Measurements from ENCODE around the gene SYK.
"Not testable (repeated sequence)": the region's sequence is repeated elsewhere in the genome, so short reads cannot be mapped to it uniquely, and the experiment has no call there.

Gene SYK

GRCh38 chr9:90783964-90784363 is 17.7 kb upstream of the SYK start:
- no peak overlapping the region for H3K9ac ChIP-seq (ENCODE audit: low read depth, low read length)
- peaks cover 11% of the 10 kb centered on the region for H3K4me1 ChIP-seq (ENCODE audit: insufficient read depth, low read length)

GRCh38 chr9:90787771-90788460 is 13.7 kb upstream of the SYK start:
- no peaks in the 10 kb centered on the region for H3K9me3 ChIP-seq (ENCODE audit: control insufficient read depth, insufficient read depth, low read length)
- no peak overlapping the region for H3K9ac ChIP-seq (ENCODE audit: low read depth, low read length)
- no peaks in the 10 kb centered on the region for H3K36me3 ChIP-seq (ENCODE audit: insufficient read depth, low read length)
- peaks cover 11% of the 10 kb centered on the region for H3K4me1 ChIP-seq (ENCODE audit: insufficient read depth, low read length)

More at GRCh38 chr9:90783964-90784363, 17.7 kb upstream of the SYK start:
- Histone ChIP-seq H3K36me3 (ENCODE audit: insufficient read depth, low read length) (no peaks in the 10 kb centered on the region), H3K9me3 (ENCODE audit: control insufficient read depth, insufficient read depth, low read length) (no peaks in the 10 kb centered on the region)

- H3K9ac ChIP-seq (ENCODE audit: low read depth, low read length); H3K36me3 ChIP-seq (ENCODE audit: insufficient read depth, low read length); H3K9me3 ChIP-seq (ENCODE audit: control insufficient read depth, insufficient read depth, low read length); H3K4me1 ChIP-seq (ENCODE audit: insufficient read depth, low read length): not testable (repeated sequence)
These were observed 13.1 kb upstream of the SYK start for GRCh38 chr9:90788527-90788926.

GRCh38 chr9:90789408-90789807 is 12.2 kb upstream of the SYK start:
- Histone ChIP-seq H3K36me3 (ENCODE audit: insufficient read depth, low read length) (no peaks in the 10 kb centered on the region), H3K9me3 (ENCODE audit: control insufficient read depth, insufficient read depth, low read length) (no peaks in the 10 kb centered on the region), H3K4me1 (ENCODE audit: insufficient read depth, low read length) (no peaks in the 10 kb centered on the region), H3K9ac (ENCODE audit: low read depth, low read length) (no peak overlapping the region)

- Histone ChIP-seq H3K9ac (ENCODE audit: low read depth, low read length) (no peak overlapping the region), H3K9me3 (ENCODE audit: control insufficient read depth, insufficient read depth, low read length) (no peaks in the 10 kb centered on the region), H3K4me1 (ENCODE audit: insufficient read depth, low read length) (no peaks in the 10 kb centered on the region), H3K36me3 (ENCODE audit: insufficient read depth, low read length) (no peaks in the 10 kb centered on the region)
These were observed 11.8 kb upstream of the SYK start for GRCh38 chr9:90789862-90790261.

GRCh38 chr9:90793024-90793423 is 8.6 kb upstream of the SYK start:
- not testable (repeated sequence) for H3K9ac ChIP-seq (ENCODE audit: low read depth, low read length); H3K9me3 ChIP-seq (ENCODE audit: control insufficient read depth, insufficient read depth, low read length); H3K4me1 ChIP-seq (ENCODE audit: insufficient read depth, low read length); H3K36me3 ChIP-seq (ENCODE audit: insufficient read depth, low read length)

- Histone ChIP-seq H3K4me1 (ENCODE audit: insufficient read depth, low read length) (no peaks in the 10 kb centered on the region), H3K36me3 (ENCODE audit: insufficient read depth, low read length) (no peaks in the 10 kb centered on the region), H3K9ac (ENCODE audit: low read depth, low read length) (no peak overlapping the region), H3K9me3 (ENCODE audit: control insufficient read depth, insufficient read depth, low read length) (no peaks in the 10 kb centered on the region)
These were observed 7.9 kb upstream of the SYK start for GRCh38 chr9:90793729-90794128.

- no peaks in the 10 kb centered on the region for H3K4me1 ChIP-seq (ENCODE audit: insufficient read depth, low read length)
- H3K36me3 ChIP-seq (ENCODE audit: insufficient read depth, low read length), result no peaks in the 10 kb centered on the region
- H3K9ac ChIP-seq (ENCODE audit: low read depth, low read length), result no peak overlapping the region
- H3K9me3 ChIP-seq (ENCODE audit: control insufficient read depth, insufficient read depth, low read length), result no peaks in the 10 kb centered on the region
These were observed 6.5 kb upstream of the SYK start for GRCh38 chr9:90795084-90795483.

- no peaks in the 10 kb centered on the region for H3K36me3 ChIP-seq (ENCODE audit: insufficient read depth, low read length)
- no peak overlapping the region for H3K9ac ChIP-seq (ENCODE audit: low read depth, low read length)
- no peaks in the 10 kb centered on the region for H3K4me1 ChIP-seq (ENCODE audit: insufficient read depth, low read length)
- no peaks in the 10 kb centered on the region for H3K9me3 ChIP-seq (ENCODE audit: control insufficient read depth, insufficient read depth, low read length)
These were observed 5.7 kb upstream of the SYK start for GRCh38 chr9:90795871-90796317.

GRCh38 chr9:90799271-90799852 is 2.3 kb upstream of the SYK start:
- H3K9ac ChIP-seq (ENCODE audit: low read depth, low read length), result no peak overlapping the region
- no peaks in the 10 kb centered on the region for H3K36me3 ChIP-seq (ENCODE audit: insufficient read depth, low read length)
- no peaks in the 10 kb centered on the region for H3K9me3 ChIP-seq (ENCODE audit: control insufficient read depth, insufficient read depth, low read length)
- H3K4me1 ChIP-seq (ENCODE audit: insufficient read depth, low read length), result no peaks in the 10 kb centered on the region

- H3K9ac ChIP-seq (ENCODE audit: low read depth, low read length), result peak overlapping the region; percentile 62
These were observed 329 bp downstream of the SYK start for GRCh38 chr9:90801973-90802322.

GRCh38 chr9:90802386-90802985 is 867 bp downstream of the SYK start:
- H3K9ac ChIP-seq (ENCODE audit: low read depth, low read length), result peak overlapping the region; percentile 62; the same call in 1 of the 2 replicates
- no peaks in the 10 kb centered on the region for H3K9me3 ChIP-seq (ENCODE audit: control insufficient read depth, insufficient read depth, low read length)
- H3K36me3 ChIP-seq (ENCODE audit: insufficient read depth, low read length), result no peaks in the 10 kb centered on the region
- no peaks in the 10 kb centered on the region for H3K4me1 ChIP-seq (ENCODE audit: insufficient read depth, low read length)

More at GRCh38 chr9:90801973-90802322, 329 bp downstream of the SYK start:
- H3K36me3 ChIP-seq (ENCODE audit: insufficient read depth, low read length), result no peaks in the 10 kb centered on the region
- no peaks in the 10 kb centered on the region for H3K4me1 ChIP-seq (ENCODE audit: insufficient read depth, low read length)
- no peaks in the 10 kb centered on the region for H3K9me3 ChIP-seq (ENCODE audit: control insufficient read depth, insufficient read depth, low read length)

GRCh38 chr9:90803860-90804593 is 2.4 kb downstream of the SYK start:
- no peaks in the 10 kb centered on the region for H3K36me3 ChIP-seq (ENCODE audit: insufficient read depth, low read length)
- H3K9me3 ChIP-seq (ENCODE audit: control insufficient read depth, insufficient read depth, low read length), result no peaks in the 10 kb centered on the region
- H3K9ac ChIP-seq (ENCODE audit: low read depth, low read length), result no peak overlapping the region
- H3K4me1 ChIP-seq (ENCODE audit: insufficient read depth, low read length), result no peaks in the 10 kb centered on the region

- no peaks in the 10 kb centered on the region for H3K36me3 ChIP-seq (ENCODE audit: insufficient read depth, low read length)
- no peaks in the 10 kb centered on the region for H3K4me1 ChIP-seq (ENCODE audit: insufficient read depth, low read length)
- H3K9me3 ChIP-seq (ENCODE audit: control insufficient read depth, insufficient read depth, low read length), result no peaks in the 10 kb centered on the region
- no peak overlapping the region for H3K9ac ChIP-seq (ENCODE audit: low read depth, low read length)
These were observed 3.7 kb downstream of the SYK start for GRCh38 chr9:90805006-90805996.

Data from ES-I3 (cell line).